ENCODE data around the gene RIPOR3. TPM values are rescaled to one million over a fixed set of nuclear protein-coding genes. Genes with fewer than 3 reads are reported as not detected.

RIPOR3 gene
- total RNA-seq, 2 donors from 2014 or later, result 2.3 to 6.9 TPM

GRCh38 chr20:50559149-50559548 lies 132.2 kb downstream of the RIPOR3 start:
- intact Hi-C loops (cut with DNase I), result no loop called here
- no peak overlapping the region for H3K4me3 ChIP-seq
- WGBS, 2 donors, result 90 to 94% methylated on average over 6 of the region's 6 CpGs
- H3K36me3 ChIP-seq (replicated peaks in 1 of 2; ENCODE audit: insufficient read depth in 1 of 2, low read depth in 2 of 2), result no peaks in the 10 kb centered on the region
- TF ChIP-seq CTCF (IDR thresholded peaks at IDR 0.05) (no peak), POLR2A (IDR thresholded peaks at IDR 0.05) (no peak)
- H3K9me3 ChIP-seq, result no peaks in the 10 kb centered on the region
- H3K27me3 ChIP-seq, result no peaks in the 10 kb centered on the region
- H3K27ac ChIP-seq, result no peak overlapping the region
- DNase-seq (no peak), ATAC-seq (no peak)
- H3K4me1 ChIP-seq, result peaks cover 12% of the 10 kb centered on the region

- Histone ChIP-seq H3K27ac (no peak overlapping the region), H3K36me3 (replicated peaks in 1 of 2; ENCODE audit: insufficient read depth in 1 of 2, low read depth in 2 of 2) (no peaks in the 10 kb centered on the region), H3K4me1 (peaks cover 6% of the 10 kb centered on the region), H3K4me3 (no peak overlapping the region), H3K9me3 (no peaks in the 10 kb centered on the region), H3K27me3 (no peaks in the 10 kb centered on the region)
- 60 to 80% methylated on average over 4 of the region's 4 CpGs for WGBS, 2 donors
- intact Hi-C loops (cut with DNase I), result no loop called here
- ATAC-seq, result no peak
- no peak for DNase-seq
- TF ChIP-seq POLR2A (IDR thresholded peaks at IDR 0.05) (no peak), CTCF (IDR thresholded peaks at IDR 0.05) (no peak)
Measured at GRCh38 chr20:50558483-50558925, 132.8 kb downstream of the RIPOR3 start.

GRCh38 chr20:50557549-50558134 lies 133.7 kb downstream of the RIPOR3 start:
- no peak overlapping the region for H3K27ac ChIP-seq
- intact Hi-C loops (cut with DNase I), result no loop called here
- H3K27me3 ChIP-seq, result no peaks in the 10 kb centered on the region
- ATAC-seq (no peak), DNase-seq (no peak)
- no peaks in the 10 kb centered on the region for H3K36me3 ChIP-seq (replicated peaks in 1 of 2; ENCODE audit: insufficient read depth in 1 of 2, low read depth in 2 of 2)
- H3K4me3 ChIP-seq, result no peak overlapping the region
- no peaks in the 10 kb centered on the region for H3K4me1 ChIP-seq
- no peaks in the 10 kb centered on the region for H3K9me3 ChIP-seq
- no peak for TF ChIP-seq POLR2A (IDR thresholded peaks at IDR 0.05)
- TF ChIP-seq CTCF (IDR thresholded peaks at IDR 0.05), result no peak
- WGBS, 2 donors, result 94 to 99% methylated on average over 9 to 11 of the region's 11 CpGs

GRCh38 chr20:50555662-50556061 lies 135.7 kb downstream of the RIPOR3 start:
- Histone ChIP-seq H3K4me3 (no peak overlapping the region), H3K9me3 (no peaks in the 10 kb centered on the region), H3K4me1 (no peaks in the 10 kb centered on the region), H3K27ac (no peak overlapping the region), H3K27me3 (no peaks in the 10 kb centered on the region), H3K36me3 (replicated peaks in 1 of 2; ENCODE audit: insufficient read depth in 1 of 2, low read depth in 2 of 2) (no peaks in the 10 kb centered on the region)
- 28 to 29% methylated on average over 5 of the region's 5 CpGs for WGBS, 2 donors
- DNase-seq, result no peak
- ATAC-seq, result no peak
- intact Hi-C loops (cut with DNase I), result no loop called here
- TF ChIP-seq CTCF (IDR thresholded peaks at IDR 0.05), result no peak
- no peak for TF ChIP-seq POLR2A (IDR thresholded peaks at IDR 0.05)
